Coronary artery (tissue), 2 donors: ENCODE measurements around the gene ARHGDIB.
A peak's percentile ranks its signal among the peaks of the same experiment; 100 is the strongest.

Experiments
- DNase-seq: peaks from one replicate; pipeline ENCODE4 v3.0.0-alpha.2; 2017; ENCODE audit warnings: low spot score
- H3K27ac ChIP-seq, 2 donors: fragments of 200-600 bp; sonication (generic); one replicate each; pipeline ENCODE4 v1.5.1; 2016 to 2019
- H3K4me3 ChIP-seq: fragments of 200-600 bp; sonication (generic); 2 replicates; pipeline ENCODE4 v1.5.1; 2016; ENCODE audit warnings: mild to moderate bottlenecking, moderate library complexity
- CTCF ChIP-seq: fragments of 200-600 bp; sonication (generic); IDR thresholded peaks from one replicate; pipeline ENCODE4 v1.5.1; 2019; ENCODE audit warnings: antibody characterized with exemption

Gene ARHGDIB

GRCh38 chr12:14936224-14936861, 25.1 kb downstream of the ARHGDIB start:
- Histone ChIP-seq H3K4me3 (no peak overlapping the region), H3K27ac (no peak overlapping the region)
- no peak for TF ChIP-seq CTCF
- DNase-seq, result no peak

- no peak overlapping the region for H3K27ac ChIP-seq
- no peak for DNase-seq
- H3K4me3 ChIP-seq, result no peak overlapping the region
- no peak for TF ChIP-seq CTCF
Observed at GRCh38 chr12:14935031-14935430, 26.4 kb downstream of the ARHGDIB start.

- no peak for DNase-seq
- no peak overlapping the region for H3K4me3 ChIP-seq
- no peak overlapping the region for H3K27ac ChIP-seq
- TF ChIP-seq CTCF, result no peak
Observed at GRCh38 chr12:14934511-14934910, 26.9 kb downstream of the ARHGDIB start.

- TF ChIP-seq CTCF, result no peak
- no peak overlapping the region for H3K27ac ChIP-seq
- no peak for DNase-seq
- no peak overlapping the region for H3K4me3 ChIP-seq
Observed at GRCh38 chr12:14931791-14932560, 29.4 kb downstream of the ARHGDIB start.

- TF ChIP-seq CTCF, result no peak
- no peak for DNase-seq
- Histone ChIP-seq H3K27ac (no peak overlapping the region), H3K4me3 (no peak overlapping the region)
Observed at GRCh38 chr12:14931359-14931758, 30.0 kb downstream of the ARHGDIB start.

GRCh38 chr12:14930299-14930698, 31.1 kb downstream of the ARHGDIB start:
- DNase-seq, result no peak
- Histone ChIP-seq H3K4me3 (no peak overlapping the region), H3K27ac (no peak overlapping the region)
- TF ChIP-seq CTCF, result no peak

- no peak for TF ChIP-seq CTCF
- DNase-seq, result no peak
- Histone ChIP-seq H3K27ac (peak overlapping the region; percentile 20 to 39), H3K4me3 (peak overlapping the region; percentile 43)
Observed at GRCh38 chr12:14928931-14929330, 32.5 kb downstream of the ARHGDIB start.
